Islet precursor cell (in vitro differentiated cells): Measurements from ENCODE around the gene C12orf50.
"Not testable (repeated sequence)": the region's sequence is repeated elsewhere in the genome, so short reads cannot be mapped to it uniquely, and the experiment has no call there.

Source experiments
- DNase-seq: peaks from one replicate; pipeline ENCODE4 v3.0.0-alpha.2; 2018

C12orf50 gene

GRCh38 chr12:88029093-88029665, at the start of gene C12orf50:
Gene C12orf50, minus strand, starts transcription at chr12:88029401. Its CDS starts 2,439 bp downstream, at chr12:88026962.
- no peak for DNase-seq

GRCh38 chr12:88067301-88067700, 38.1 kb upstream of the C12orf50 start:
- DNase-seq = no peak

- DNase-seq = no peak
Measured at GRCh38 chr12:88063375-88063774, 34.2 kb upstream of the C12orf50 start.

- DNase-seq = no peak
Measured at GRCh38 chr12:88062474-88062873, 33.3 kb upstream of the C12orf50 start.

- DNase-seq = no peak
Measured at GRCh38 chr12:88058719-88059077, 29.5 kb upstream of the C12orf50 start.

- no peak for DNase-seq
Measured at GRCh38 chr12:88057994-88058718, 29.0 kb upstream of the C12orf50 start.

GRCh38 chr12:88056571-88056970, 27.4 kb upstream of the C12orf50 start:
- no peak for DNase-seq

GRCh38 chr12:88052686-88053085, 23.5 kb upstream of the C12orf50 start:
- peak; percentile 76 for DNase-seq

GRCh38 chr12:88044035-88044434, 14.8 kb upstream of the C12orf50 start:
- DNase-seq = no peak

- DNase-seq = no peak
Measured at GRCh38 chr12:88037770-88038169, 8.6 kb upstream of the C12orf50 start.

- no peak for DNase-seq
Measured at GRCh38 chr12:88036353-88036965, 7.3 kb upstream of the C12orf50 start.

- no peak for DNase-seq
Measured at GRCh38 chr12:88035907-88036289, 6.7 kb upstream of the C12orf50 start.

- peak; percentile 96 for DNase-seq
Measured at GRCh38 chr12:88035271-88035906, 6.2 kb upstream of the C12orf50 start.

- DNase-seq = not testable (repeated sequence)
Measured at GRCh38 chr12:88031161-88031560, 2.0 kb upstream of the C12orf50 start.

GRCh38 chr12:88026196-88026595, 3.0 kb downstream of the C12orf50 start:
- DNase-seq = no peak

- DNase-seq = no peak
Measured at GRCh38 chr12:88017964-88018363, 11.2 kb downstream of the C12orf50 start.

GRCh38 chr12:88015825-88016224, 13.4 kb downstream of the C12orf50 start:
- no peak for DNase-seq

GRCh38 chr12:88011755-88012154, 17.4 kb downstream of the C12orf50 start:
- no peak for DNase-seq

- DNase-seq = no peak
Measured at GRCh38 chr12:88006351-88006750, 22.9 kb downstream of the C12orf50 start.

GRCh38 chr12:88001327-88001726, 27.9 kb downstream of the C12orf50 start:
- DNase-seq = no peak

- DNase-seq = peak; percentile 87
Measured at GRCh38 chr12:87995581-87996178, 33.5 kb downstream of the C12orf50 start.

- DNase-seq = no peak
Measured at GRCh38 chr12:87991483-87991882, 37.7 kb downstream of the C12orf50 start.

GRCh38 chr12:87988534-87988933, 40.7 kb downstream of the C12orf50 start:
- DNase-seq = no peak
